ENCODE measurements around the gene GPSM1. TPM values are rescaled to one million over a fixed set of nuclear protein-coding genes. Genes with fewer than 3 reads are reported as not detected.

Gene GPSM1
- total RNA-seq (25.1 TPM), polyA plus RNA-seq (ENCODE audit: insufficient read depth in 1 of 8, insufficient read length in 8 of 8, low replicate concordance in 1 of 8) (10 to 100 TPM; 22.8 to 36.0 (median 27.3) TPM)
- long read RNA-seq, donor 1: 0 reads
- long read RNA-seq, donor 2: 0 reads
- long read RNA-seq, donor 3, partial matches to known transcripts: 60 of 64 reads
- long read RNA-seq, donor 3, other reads (novel, unspliced or antisense): 0 of 64 reads
- long read RNA-seq, donor 4, partial matches to known transcripts: 10 of 34 reads
- long read RNA-seq, donor 4, other reads (novel, unspliced or antisense): 22 of 34 reads
- long read RNA-seq, donor 5, transcript GPSM1-205 (14 exons, 3,633 nt): major isoform, 5 of 54 reads
- long read RNA-seq, donor 5, partial matches to known transcripts: 47 of 54 reads
- long read RNA-seq, donor 5, other reads (novel, unspliced or antisense): 0 of 54 reads
- long read RNA-seq, donor 6, partial matches to known transcripts: 0 of 2 reads
- long read RNA-seq, donor 6, other reads (novel, unspliced or antisense): 0 of 2 reads
- long read RNA-seq, donor 7, partial matches to known transcripts: 0 of 3 reads
- long read RNA-seq, donor 7, other reads (novel, unspliced or antisense): 0 of 3 reads
- long read RNA-seq, donor 8, partial matches to known transcripts: 0 of 1 reads
- long read RNA-seq, donor 8, other reads (novel, unspliced or antisense): 0 of 1 reads
- long read RNA-seq, donor 9: 0 reads
- long read RNA-seq, donor 10, partial matches to known transcripts: 0 of 4 reads
- long read RNA-seq, donor 10, other reads (novel, unspliced or antisense): 0 of 4 reads
- long read RNA-seq, donor 11, partial matches to known transcripts: 5 of 7 reads
- long read RNA-seq, donor 11, other reads (novel, unspliced or antisense): 0 of 7 reads

DNA sequence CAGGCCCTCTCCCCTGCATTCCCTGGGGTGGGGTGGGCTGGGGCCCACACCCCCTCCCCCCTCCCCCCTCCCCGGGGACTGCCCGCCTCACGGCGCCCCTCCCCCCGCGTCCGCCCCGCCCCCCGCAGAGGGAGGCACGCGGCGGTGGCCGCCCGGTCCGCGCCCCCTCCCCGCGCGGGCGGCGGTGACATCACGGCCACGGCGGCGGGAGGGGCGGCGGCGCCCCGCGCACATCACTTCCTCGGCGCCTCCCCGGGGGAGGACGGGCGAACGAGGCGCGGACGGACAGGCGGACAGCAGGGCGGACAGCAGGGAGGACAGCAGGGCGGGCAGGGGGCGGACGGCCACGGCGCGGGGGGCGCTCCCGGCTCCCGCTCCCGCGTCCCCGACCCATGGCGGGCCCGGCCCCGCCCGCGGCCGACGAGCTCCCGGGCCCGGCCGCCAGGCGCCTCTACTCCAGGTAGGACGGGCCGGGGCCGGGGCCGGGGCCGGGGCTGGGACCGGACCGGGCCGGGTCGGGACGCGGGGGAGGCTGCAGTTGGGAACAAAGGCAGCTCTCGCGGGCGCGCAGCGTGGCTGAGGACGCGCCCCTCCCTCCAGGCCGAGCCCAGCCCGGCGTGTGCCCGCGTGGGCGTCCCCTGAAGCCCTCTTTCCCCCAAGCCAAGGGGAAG, at the start of gene GPSM1:
Gene GPSM1 (plus strand): TSS at position 236 of the 671 bp plus-strand sequence. CDS start 157 bp downstream, at position 393.
- Histone ChIP-seq H3K4me3 (ENCODE audit: low read length) (peak within 1 kb of the TSS; percentile 61), H3K36me3 (ENCODE audit: control insufficient read depth, insufficient read depth, low read length) (peaks cover 10% of the 10 kb centered on the region), H3K9me3 (replicated peaks; ENCODE audit: control insufficient read depth, low read depth, low read length) (no peaks in the 10 kb centered on the region), H3K27me3 (ENCODE audit: control insufficient read depth, insufficient read depth, low read length) (no peaks in the 10 kb centered on the region), H3K4me1 (ENCODE audit: control insufficient read depth, insufficient read depth, low read length) (peaks cover 61% of the 10 kb centered on the region), H3K27ac (ENCODE audit: low read length) (peak within 1 kb of the TSS; percentile 87)
- peak; percentile 84 for DNase-seq
- under 1% methylated on average over 65 of the region's 88 CpGs for WGBS (ENCODE audit: insufficient coverage)

GRCh38 chr9:136277746-136278145, 49.6 kb upstream of the GPSM1 start:
- Histone ChIP-seq H3K27ac (ENCODE audit: low read length) (no peak overlapping the region), H3K36me3 (ENCODE audit: control insufficient read depth, insufficient read depth, low read length) (no peaks in the 10 kb centered on the region), H3K9me3 (replicated peaks; ENCODE audit: control insufficient read depth, low read depth, low read length) (no peaks in the 10 kb centered on the region), H3K4me3 (ENCODE audit: low read length) (no peak overlapping the region), H3K27me3 (ENCODE audit: control insufficient read depth, insufficient read depth, low read length) (peaks cover 41% of the 10 kb centered on the region), H3K4me1 (ENCODE audit: control insufficient read depth, insufficient read depth, low read length) (no peaks in the 10 kb centered on the region)
- DNase-seq: no peak
- 90% methylated on average over 12 of the region's 14 CpGs for WGBS (ENCODE audit: insufficient coverage)

- H3K36me3 ChIP-seq (ENCODE audit: control insufficient read depth, insufficient read depth, low read length): no peaks in the 10 kb centered on the region
- H3K9me3 ChIP-seq (replicated peaks; ENCODE audit: control insufficient read depth, low read depth, low read length): no peaks in the 10 kb centered on the region
- H3K4me3 ChIP-seq (ENCODE audit: low read length): no peak overlapping the region
- 94% methylated on average over 8 of the region's 9 CpGs for WGBS (ENCODE audit: insufficient coverage)
- no peak overlapping the region for H3K27ac ChIP-seq (ENCODE audit: low read length)
- peaks cover 2% of the 10 kb centered on the region for H3K4me1 ChIP-seq (ENCODE audit: control insufficient read depth, insufficient read depth, low read length)
- no peak for DNase-seq
- H3K27me3 ChIP-seq (ENCODE audit: control insufficient read depth, insufficient read depth, low read length): peaks cover 41% of the 10 kb centered on the region
Measured at GRCh38 chr9:136278221-136278620, 49.1 kb upstream of the GPSM1 start.

DNA sequence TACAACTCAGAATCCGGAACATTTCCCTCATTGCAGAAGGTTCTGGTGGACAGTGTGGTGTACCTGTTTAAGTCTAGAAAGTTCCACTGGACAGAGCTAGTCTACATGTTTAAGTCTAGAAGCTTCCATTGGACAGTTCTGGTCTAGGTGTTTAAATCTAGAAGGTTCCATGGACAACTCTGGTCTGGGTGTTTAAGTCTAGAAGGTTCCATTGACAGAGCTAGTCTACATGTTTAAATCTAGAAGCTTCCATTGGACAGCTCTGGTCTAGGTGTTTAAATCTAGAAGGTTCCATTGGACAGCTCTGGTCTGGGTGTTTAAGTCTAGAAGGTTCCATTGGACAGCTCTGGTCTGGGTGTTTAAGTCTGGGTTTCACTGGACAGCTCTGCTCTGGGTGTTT, 48.4 kb upstream of the GPSM1 start:
- Histone ChIP-seq H3K9me3 (replicated peaks; ENCODE audit: control insufficient read depth, low read depth, low read length) (no peaks in the 10 kb centered on the region), H3K27me3 (ENCODE audit: control insufficient read depth, insufficient read depth, low read length) (peaks cover 41% of the 10 kb centered on the region), H3K4me1 (ENCODE audit: control insufficient read depth, insufficient read depth, low read length) (peaks cover 9% of the 10 kb centered on the region), H3K36me3 (ENCODE audit: control insufficient read depth, insufficient read depth, low read length) (no peaks in the 10 kb centered on the region), H3K27ac (ENCODE audit: low read length) (no peak overlapping the region), H3K4me3 (ENCODE audit: low read length) (no peak overlapping the region)
- no peak for DNase-seq
- no CpG with 5 or more reads among the region's 1 CpG for WGBS (ENCODE audit: insufficient coverage)

GRCh38 chr9:136279471-136279870, 47.9 kb upstream of the GPSM1 start:
- peaks cover 39% of the 10 kb centered on the region for H3K27me3 ChIP-seq (ENCODE audit: control insufficient read depth, insufficient read depth, low read length)
- peaks cover 11% of the 10 kb centered on the region for H3K4me1 ChIP-seq (ENCODE audit: control insufficient read depth, insufficient read depth, low read length)
- no peaks in the 10 kb centered on the region for H3K9me3 ChIP-seq (replicated peaks; ENCODE audit: control insufficient read depth, low read depth, low read length)
- 38% methylated on average over 2 of the region's 6 CpGs for WGBS (ENCODE audit: insufficient coverage)
- no peak overlapping the region for H3K4me3 ChIP-seq (ENCODE audit: low read length)
- no peaks in the 10 kb centered on the region for H3K36me3 ChIP-seq (ENCODE audit: control insufficient read depth, insufficient read depth, low read length)
- no peak for DNase-seq
- no peak overlapping the region for H3K27ac ChIP-seq (ENCODE audit: low read length)

DNA sequence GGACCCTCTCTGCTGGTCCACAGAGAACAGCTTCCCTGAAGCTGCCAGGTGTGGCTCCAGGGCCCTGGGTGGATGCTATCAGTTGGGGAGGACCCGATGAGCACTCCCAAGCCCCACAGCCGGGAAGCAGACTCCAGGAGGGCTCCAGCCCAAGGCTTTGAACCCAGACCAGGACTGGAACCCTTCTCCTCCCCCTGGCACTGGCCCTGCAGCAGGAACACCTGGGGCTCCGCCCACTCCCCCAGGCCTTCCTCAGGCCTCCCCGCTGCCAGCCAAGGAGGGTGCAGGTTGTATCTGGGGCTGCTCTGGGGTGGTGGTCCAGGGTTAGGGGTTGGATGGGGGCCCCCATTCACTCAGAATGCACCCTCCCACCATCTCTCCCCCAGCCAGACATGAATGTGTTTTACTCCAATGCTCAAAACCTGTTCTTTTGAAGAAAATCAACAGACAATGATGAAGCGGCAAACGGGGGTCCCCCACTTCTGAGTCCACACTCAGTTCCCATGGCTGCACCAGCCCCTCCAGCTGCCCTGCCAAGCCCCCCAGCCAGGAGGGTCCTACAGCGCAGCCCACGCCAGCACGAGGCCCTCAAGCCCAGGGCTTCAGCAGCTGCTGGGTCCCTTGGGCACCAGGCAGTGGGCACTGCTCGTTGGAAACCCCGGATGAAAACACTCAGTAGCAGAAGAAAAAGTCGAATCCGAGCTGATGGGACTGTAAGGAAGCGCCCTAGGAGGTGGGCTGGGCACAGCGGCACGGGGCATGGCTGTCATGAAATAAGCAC, 46.6 kb upstream of the GPSM1 start:
- peaks cover 11% of the 10 kb centered on the region for H3K4me1 ChIP-seq (ENCODE audit: control insufficient read depth, insufficient read depth, low read length)
- H3K9me3 ChIP-seq (replicated peaks; ENCODE audit: control insufficient read depth, low read depth, low read length): no peaks in the 10 kb centered on the region
- H3K27me3 ChIP-seq (ENCODE audit: control insufficient read depth, insufficient read depth, low read length): peaks cover 27% of the 10 kb centered on the region
- no peak for DNase-seq
- no peak overlapping the region for H3K4me3 ChIP-seq (ENCODE audit: low read length)
- H3K36me3 ChIP-seq (ENCODE audit: control insufficient read depth, insufficient read depth, low read length): no peaks in the 10 kb centered on the region
- H3K27ac ChIP-seq (ENCODE audit: low read length): no peak overlapping the region
- 74% methylated on average over 12 of the region's 16 CpGs for whole genome bisulfite sequencing (ENCODE audit: insufficient coverage)

DNA sequence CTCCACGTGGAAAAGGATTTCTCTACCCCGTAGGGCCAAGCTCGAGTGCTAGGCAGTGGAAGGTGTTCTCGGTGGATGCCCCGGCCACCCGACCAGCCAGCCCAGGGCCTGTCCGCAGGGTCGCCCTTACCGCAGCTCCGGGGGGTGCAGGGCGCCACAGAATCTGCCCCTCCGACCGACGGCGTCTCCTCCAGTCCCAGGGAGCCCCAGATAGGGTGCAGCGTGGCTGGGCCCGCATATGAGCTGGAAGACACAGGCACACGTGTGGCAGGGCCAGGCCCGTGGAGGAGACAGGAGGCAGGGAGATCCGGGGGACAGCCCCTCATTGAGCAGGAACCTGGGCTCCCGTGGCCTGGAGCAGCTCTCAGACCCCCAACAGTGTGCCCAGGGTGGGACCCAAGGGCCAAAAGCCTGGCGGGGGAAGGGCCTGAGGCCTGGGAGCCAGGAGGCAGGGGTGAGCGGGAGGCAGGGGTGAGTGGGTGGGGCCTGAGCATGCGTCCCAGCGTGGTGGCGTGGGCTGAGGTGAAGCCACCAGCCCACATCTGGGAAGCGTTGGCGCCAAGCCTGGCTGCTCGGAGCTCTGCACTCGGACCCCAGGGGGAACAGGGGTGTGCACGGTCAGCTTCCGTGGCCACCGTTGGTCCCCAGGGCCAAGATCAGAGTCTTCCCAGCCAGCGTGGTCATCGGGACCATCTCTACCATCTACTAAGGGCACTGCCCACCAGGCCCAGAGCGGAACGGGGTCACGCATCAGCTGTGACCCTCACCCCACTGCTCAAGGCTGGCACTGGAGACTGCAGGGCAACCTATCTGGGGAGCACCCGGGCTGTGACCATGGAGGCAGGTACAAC, 45.7 kb upstream of the GPSM1 start:
- H3K9me3 ChIP-seq (replicated peaks; ENCODE audit: control insufficient read depth, low read depth, low read length): no peaks in the 10 kb centered on the region
- H3K4me1 ChIP-seq (ENCODE audit: control insufficient read depth, insufficient read depth, low read length): peaks cover 11% of the 10 kb centered on the region
- H3K27ac ChIP-seq (ENCODE audit: low read length): no peak overlapping the region
- H3K4me3 ChIP-seq (ENCODE audit: low read length): no peak overlapping the region
- no peak for DNase-seq
- H3K27me3 ChIP-seq (ENCODE audit: control insufficient read depth, insufficient read depth, low read length): peaks cover 23% of the 10 kb centered on the region
- WGBS (ENCODE audit: insufficient coverage): 80% methylated on average over 39 of the region's 39 CpGs
- no peaks in the 10 kb centered on the region for H3K36me3 ChIP-seq (ENCODE audit: control insufficient read depth, insufficient read depth, low read length)

- no peak for DNase-seq
- H3K4me3 ChIP-seq (ENCODE audit: low read length): no peak overlapping the region
- peaks cover 11% of the 10 kb centered on the region for H3K4me1 ChIP-seq (ENCODE audit: control insufficient read depth, insufficient read depth, low read length)
- H3K9me3 ChIP-seq (replicated peaks; ENCODE audit: control insufficient read depth, low read depth, low read length): no peaks in the 10 kb centered on the region
- peaks cover 26% of the 10 kb centered on the region for H3K27me3 ChIP-seq (ENCODE audit: control insufficient read depth, insufficient read depth, low read length)
- no peak overlapping the region for H3K27ac ChIP-seq (ENCODE audit: low read length)
- WGBS (ENCODE audit: insufficient coverage): 74% methylated on average over 12 of the region's 14 CpGs
- H3K36me3 ChIP-seq (ENCODE audit: control insufficient read depth, insufficient read depth, low read length): no peaks in the 10 kb centered on the region
Measured at GRCh38 chr9:136282272-136282861, 45.0 kb upstream of the GPSM1 start.
